ENCODE data around the gene THRB.

Gene THRB

DNA sequence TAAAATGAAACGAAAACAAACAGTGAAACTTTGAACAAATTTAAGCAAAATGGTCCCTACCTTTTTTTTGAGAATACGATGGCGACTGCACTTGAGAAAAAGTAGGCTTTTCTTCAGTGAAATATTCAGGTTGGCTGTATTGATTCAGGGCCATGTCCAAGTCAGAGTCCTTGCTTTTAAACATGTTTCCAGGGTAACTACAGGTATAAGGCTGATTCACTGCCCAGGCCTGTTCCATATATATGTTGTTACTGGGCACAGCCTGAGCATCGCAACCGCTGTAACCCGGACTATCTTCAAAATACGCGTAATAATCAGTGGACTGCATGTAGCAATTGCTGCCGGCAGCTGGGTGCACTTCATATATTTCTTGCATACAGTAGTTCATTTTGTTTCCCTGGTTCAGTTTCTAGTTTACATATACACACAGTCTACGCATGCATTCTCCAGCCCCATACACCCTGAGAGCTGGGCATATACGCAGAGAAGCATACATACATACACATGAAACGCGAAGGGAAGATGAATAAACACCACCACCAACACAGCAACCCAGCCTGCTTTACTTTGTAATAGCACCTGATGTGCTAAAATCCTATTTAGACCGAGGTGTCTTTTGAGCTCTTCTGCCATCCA, 329.6 kb downstream of the THRB start:
- no peak for DNase-seq

GRCh38 chr3:24162929-24163328, 331.7 kb downstream of the THRB start:
- no peak for DNase-seq

- no peak for DNase-seq
Measured at GRCh38 chr3:24161841-24162240, 332.8 kb downstream of the THRB start.

- no peak for DNase-seq
Measured at GRCh38 chr3:24160424-24161095, 334.1 kb downstream of the THRB start.

DNA sequence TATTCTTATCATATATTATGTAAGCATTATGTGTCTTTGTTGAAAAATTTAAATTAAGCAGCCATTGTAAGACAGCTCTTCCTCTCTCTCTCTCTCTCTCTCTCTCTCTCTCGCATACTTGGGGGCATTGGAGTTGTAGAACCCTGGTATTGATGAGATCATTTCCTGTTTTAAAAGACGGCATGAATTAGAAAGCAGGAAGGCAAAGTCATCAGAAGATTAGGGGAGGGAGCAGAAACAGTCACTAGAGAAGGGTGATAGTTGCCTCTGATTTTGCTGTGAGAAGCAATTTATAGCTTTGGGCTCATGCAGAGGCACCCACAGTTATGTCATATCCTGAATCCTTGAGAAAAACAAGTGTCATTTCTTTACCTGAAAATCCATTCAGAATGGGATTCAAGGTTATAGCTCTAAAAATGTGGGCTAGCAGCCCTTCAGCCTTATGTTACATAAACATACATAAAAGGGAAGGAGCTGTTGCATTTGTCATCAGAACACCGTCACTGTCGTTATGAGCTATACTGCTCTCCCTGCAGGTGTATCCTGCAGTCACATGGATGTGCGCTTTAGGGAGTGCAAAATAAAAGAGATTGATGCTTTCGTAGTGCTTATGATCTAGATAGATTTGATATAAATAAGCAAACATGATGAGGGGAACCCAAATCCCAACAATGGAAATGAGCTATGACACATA, 335.7 kb downstream of the THRB start:
- no peak for DNase-seq

DNA sequence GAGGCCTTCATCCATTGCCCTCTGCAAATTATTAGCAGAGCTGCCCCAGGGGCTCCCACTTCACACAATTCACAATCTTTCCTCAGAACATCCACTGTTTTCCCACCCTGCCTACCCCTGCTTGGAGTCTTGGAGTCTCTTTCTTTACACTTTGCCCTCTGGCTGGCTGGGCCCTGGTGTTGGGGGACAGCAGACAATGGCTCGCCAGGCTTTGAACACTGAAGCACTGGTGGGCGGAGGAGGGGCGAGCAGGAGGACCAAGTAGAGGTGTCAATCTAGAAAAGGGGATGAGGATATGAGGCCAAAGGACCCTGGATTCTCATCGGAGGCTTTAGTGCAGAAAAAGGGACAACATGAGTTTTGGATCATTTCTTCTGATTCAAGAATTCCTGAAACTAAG, 337.5 kb downstream of the THRB start:
- DNase-seq = no peak

GRCh38 chr3:24156466-24156865, 338.2 kb downstream of the THRB start:
- no peak for DNase-seq

DNA sequence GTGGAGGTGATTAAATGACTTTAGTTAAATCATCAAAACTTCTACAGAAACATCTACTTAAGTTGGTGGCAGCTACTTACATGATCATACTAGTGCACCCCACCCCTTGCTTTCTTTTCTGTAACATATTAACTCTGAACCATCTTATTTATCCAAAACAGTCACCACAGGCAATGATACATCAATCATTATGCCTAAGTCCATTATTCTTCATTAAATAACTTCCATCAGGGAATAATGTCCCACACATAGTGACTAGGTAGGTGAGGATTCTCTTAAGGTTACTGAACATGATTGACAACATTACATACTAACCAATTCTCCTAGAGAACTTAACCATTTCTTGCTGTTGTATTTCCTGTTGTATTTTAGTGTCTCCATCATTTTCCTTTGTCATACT, 339.4 kb downstream of the THRB start:
- DNase-seq = no peak

DNA sequence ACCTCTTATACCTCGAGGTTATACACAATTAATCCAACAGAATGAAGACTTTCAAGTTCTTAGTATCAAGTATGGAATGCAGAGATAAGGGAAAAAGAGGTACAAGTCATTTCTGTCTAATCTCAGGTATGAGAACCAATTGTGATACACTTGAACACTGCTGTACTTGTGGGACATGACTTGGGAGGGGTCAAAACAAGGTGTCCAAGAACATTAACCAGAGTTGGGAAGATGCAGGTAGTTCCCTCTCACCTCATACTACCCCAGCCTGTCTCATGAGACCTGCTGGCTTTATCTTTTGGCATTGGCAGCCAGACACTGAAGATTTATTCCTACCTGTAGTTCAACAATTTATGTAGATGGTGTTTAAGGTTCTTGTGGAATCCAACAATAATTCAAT, 339.9 kb downstream of the THRB start:
- DNase-seq = no peak

DNA sequence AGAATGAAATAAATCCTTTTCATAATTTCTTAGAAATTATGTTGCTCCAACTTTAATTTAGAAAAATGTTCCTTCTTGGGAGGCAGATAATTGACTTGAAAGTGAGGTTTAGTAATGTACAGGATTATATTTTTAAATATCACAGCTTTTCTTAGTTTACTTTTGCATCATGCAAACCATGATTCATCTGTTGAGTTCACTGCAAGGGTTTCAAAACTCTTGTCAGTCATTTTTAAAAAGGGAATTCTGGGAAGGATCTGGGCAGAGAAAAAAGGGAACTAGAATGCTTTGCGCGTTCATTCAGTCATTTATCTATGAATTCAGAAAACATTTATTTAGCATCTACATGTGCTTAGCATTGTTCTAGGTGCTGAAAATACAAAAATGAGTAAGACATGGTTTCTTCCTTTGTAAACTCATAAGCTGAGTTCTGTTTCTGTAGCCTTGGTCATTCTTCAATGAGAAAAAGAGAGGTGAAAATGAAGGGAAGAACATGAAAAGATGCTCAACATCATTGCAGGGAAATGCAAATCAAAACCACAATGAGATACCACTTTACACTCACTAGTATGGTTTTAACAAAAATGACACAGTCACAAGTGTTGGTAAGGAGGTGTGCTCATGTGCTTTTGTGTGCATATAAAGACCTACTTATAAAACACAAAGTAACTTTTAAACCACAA, 340.5 kb downstream of the THRB start:
- no peak for DNase-seq

DNA sequence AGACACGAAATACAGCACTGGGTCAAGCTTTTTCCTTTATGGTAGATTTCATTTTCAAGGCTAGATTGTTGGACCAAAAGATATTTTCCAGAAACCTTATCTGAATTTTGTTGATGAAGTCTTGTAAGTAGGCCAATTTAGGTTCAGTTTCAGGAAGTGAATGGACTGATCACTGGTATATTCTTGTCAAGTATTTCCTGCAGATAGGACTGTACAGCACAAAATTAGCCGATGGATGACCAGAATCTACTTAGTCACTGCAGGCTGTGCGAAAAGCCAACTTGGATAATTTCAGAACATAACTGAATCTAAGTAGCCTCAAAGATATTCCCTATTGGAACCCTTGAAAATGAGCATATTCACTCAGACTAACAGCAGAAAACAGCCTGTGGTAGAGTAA, 343.1 kb downstream of the THRB start:
- DNase-seq = no peak

DNA sequence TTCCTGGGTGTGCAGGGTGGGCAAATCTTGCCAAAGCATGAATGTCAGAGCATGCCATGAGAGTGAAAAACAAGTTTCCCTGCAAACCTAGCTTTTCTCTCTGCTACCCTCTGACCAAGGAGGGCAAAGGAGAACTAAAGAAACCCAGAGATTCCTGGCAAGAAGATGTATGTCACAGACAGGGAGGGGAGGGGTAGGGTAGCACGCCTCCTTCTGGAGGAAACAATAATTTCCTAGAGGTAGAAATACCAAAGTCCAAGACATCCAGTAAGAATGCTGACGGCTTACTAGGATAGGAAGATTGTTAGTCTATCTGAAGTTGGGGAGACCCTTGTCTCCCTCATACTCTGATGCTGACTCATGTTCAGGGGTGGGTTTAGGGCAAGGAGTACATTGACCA, 345.6 kb downstream of the THRB start:
- no peak for DNase-seq

DNA sequence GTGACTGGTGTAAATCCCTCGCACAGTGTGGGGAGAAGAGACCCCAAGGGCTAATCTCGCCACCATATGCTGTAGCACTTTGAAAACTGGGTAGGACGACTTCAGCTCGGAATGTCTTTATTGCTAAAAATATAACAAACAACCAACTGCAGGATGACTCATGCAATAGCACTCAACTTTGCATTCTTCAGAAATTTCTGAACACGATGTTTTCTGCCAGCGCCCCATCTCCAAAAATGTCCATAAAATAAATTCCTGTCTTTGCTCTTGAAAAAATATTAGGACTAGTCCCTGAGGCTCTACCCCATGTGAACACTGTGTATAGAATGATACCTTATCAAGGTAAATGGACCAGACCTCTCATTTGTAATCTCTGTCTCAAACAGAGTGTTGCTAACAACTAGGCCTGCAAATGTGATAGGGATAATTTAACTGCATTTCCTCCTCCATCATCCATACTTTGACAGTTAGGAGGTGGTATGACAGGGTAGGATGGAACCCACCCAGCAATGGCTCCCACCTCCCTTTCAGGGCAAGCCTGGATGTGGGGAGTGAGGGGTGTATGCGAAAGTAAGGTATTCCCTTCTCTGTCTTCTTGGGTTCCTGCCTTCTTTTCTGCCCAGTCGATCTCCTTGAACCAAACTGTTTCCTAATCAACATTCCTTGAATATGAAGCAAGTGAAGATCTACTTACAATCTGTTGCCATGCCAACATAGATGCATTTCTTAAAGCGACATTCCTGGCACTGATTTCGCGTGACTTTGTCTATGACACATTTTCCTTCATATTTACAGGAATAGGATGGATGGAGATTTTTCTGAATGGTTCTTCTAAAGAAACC, 348.4 kb downstream of the THRB start:
- DNase-seq = no peak

GRCh38 chr3:24145481-24145880, 349.2 kb downstream of the THRB start:
- no peak for DNase-seq

DNA sequence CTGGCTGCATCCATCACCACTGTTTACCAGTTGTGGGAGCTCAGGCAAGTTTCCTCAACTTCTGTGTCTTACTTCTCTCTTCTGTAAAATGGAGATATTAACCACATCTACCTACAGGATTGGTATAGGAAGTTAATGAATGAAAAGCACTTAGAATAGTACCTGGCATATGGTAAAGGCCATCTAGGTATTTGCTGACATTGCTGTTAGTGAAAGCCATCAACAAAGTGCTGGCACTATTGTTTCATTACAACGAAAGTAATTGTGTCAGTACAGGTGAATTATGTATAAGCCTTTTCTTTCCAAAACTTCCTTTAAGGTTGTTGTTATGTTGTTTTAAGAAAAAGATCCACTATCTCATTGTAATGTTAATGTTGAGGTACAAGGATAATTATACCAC, 352.5 kb downstream of the THRB start:
- DNase-seq = no peak

GRCh38 chr3:24141548-24141947, 353.1 kb downstream of the THRB start:
- DNase-seq = no peak

GRCh38 chr3:24139463-24140412, 354.9 kb downstream of the THRB start:
- no peak for DNase-seq

DNA sequence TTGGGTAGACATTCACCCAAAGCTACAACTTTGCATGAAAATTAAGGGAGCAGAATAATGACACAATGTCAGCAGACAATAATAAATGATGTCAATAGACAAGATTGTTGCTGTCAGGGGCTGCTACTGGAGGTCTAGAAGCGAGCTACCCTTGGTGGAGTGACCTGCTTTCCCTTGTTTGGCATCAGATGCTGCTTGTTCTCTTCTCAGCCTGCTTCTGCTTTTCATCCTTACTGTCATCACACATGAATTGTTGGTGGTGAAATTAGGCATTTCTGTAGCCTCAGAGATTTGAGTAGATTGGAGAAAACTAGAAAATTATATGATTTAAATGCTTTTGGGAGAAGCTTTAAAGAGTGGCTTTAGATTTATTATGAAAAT, 355.8 kb downstream of the THRB start:
- no peak for DNase-seq

GRCh38 chr3:24137958-24138875, 356.4 kb downstream of the THRB start:
- no peak for DNase-seq

GRCh38 chr3:24137334-24137733, 357.3 kb downstream of the THRB start:
- DNase-seq = no peak

All from NK-92 treated with Interleukin-12 subunit alpha and Interleukin-12 subunit beta, amount 100 ng/mL, for 24 hours (cell line).